SHP77 treated with DMSO at 0.1 percent for 48 hours (cell line): ENCODE results near the gene C15orf61.

Experiments
- DNase-seq: peaks from one replicate; lab custom pipeline; 2025; lab: John Stamatoyannopoulos, UW

Gene C15orf61

DNA sequence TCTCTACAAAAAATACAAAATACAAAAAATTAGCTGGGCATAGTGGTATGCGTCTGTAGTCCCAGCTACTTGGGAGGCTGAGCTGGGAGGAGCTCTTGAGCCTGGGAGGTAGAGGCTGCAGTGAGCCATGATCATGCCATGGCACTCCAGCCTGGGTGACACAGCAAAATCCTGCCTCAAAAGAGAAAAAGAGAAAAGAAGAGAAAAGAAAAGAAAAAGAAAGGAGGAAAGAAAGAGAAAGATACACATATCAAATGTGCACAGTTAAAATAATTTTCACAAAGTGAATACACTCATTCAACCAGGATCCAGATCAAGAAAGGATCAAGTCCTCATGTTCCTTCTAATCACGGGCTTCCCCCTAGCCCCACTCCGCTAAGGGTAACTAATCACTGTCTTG lies 5.8 kb upstream of the C15orf61 start:
- no peak for DNase-seq

DNA sequence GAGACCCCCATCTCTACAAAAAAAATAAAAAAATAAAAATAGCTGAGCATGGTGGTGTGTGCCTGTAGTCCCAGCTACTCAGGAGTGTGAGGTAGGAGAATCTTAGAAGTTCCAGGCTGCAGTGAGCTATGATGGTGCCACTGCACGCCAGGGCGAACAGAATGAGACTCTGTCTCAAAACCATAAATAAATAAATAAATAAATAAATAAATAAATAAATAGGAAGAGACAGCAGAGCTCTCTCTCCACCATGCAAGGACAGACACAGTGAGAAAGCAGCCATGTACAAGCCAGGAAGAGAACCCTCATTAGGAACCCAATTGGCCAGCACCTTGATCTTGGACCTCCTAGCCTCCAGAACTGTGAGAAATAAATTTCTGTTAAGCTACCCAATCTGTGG lies 5.4 kb upstream of the C15orf61 start:
- no peak for DNase-seq

DNA sequence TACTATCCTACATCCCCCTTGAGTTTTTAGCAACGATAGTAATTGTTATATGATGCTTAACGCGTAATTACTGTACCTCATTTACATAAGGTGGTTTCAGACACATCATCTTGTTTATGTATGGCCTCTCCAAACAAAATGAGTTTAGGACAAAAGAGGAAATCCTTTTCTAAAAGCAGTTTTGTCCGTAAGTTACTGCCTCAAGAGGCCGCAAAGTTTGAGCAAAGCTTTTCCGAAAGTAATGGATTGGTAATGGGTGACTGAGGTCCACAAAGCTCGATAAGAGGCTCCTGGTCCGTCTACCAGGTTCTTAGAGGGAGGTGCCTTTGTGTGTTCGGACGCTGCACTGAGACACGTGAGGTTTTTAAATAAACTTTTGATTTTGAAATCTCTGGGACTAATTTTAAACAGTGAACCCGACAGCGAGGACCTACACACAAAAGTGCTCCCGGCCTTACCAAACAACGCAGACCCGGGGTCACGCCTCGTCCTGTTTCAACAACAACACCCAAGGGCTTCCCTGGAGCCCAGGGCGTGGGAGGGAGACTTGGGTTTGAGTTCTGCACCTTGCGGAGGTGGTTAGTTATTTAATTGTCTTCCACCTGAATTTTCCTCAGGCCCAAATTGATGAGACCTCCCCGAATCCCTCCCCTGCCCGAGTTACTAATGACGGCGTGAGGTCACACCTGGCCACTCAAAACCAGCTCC lies 456 bp upstream of the C15orf61 start:
- no peak for DNase-seq

DNA sequence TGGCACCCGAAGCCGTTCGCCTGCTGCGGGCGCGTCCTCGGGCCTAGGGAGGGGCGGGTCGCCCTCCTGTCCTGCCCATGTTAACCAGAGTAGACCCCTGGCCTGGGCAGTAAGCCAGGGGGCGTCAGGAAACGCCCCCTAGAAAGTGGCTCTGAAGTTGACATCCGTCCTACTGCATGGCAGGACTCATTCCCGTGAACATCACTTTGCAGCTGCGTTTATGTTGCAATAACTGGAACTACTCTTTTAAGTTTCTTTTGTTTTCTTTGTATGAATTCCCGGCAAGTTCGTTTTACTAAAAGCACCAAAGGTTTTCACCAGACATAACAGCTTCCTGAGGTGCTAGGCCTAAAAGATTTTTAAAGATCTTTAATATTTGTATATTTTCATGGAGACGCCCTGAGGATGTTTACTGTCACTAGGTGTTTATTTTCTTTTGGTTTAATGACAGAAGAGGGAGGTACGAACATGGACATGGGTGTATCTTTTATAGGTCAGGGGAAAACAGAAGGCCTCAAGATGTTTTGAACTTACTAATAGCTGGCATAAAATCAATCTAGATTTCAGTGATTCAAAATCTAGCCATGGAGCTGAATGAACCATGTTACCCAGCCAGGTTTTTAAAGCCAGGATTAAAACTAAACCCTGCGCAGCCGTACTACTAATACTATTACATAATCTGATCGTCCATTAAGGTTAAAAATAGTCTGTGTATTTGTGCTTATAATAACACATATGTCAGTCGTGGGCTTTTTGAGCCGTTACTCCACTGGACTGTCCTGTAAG lies 1.0 kb downstream of the C15orf61 start:
- no peak for DNase-seq

DNA sequence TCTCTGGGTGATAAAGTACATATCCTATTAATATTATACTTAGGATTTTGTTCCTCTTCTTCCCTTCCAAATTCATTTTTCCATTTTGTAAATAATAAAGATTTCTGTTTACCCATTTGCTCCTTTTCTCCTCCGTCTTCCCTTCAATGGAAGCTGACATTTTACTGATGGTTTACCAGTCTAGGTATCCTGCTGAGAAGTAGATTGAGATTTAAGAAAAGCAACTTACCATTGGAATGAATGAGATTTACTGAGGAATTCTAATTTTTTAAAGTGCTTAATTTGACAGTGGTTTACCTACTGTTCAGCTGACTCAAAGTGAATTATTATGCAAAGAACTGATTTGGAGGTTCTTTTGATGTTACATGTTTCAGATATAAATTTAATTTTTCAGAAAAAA lies 2.4 kb downstream of the C15orf61 start:
- no peak for DNase-seq

DNA sequence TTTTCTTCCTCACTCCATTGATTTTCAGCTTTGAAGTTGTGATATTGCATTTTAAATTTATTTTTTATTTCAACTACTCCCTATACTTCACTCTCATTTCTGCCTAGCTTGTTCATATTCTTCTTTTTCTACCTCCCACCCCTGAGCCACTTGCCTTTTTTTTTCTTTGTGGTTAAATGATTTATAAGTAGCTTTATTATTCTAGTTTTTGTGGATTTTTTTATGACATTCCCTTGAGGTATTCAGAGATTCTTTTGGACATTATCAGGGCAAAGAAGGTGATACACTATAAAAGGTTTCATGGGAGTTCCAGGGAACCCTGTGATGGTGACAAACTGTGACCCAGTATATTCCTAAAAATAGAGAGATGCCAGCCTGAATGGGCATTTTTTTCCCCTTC lies 3.3 kb downstream of the C15orf61 start:
- no peak for DNase-seq

DNA sequence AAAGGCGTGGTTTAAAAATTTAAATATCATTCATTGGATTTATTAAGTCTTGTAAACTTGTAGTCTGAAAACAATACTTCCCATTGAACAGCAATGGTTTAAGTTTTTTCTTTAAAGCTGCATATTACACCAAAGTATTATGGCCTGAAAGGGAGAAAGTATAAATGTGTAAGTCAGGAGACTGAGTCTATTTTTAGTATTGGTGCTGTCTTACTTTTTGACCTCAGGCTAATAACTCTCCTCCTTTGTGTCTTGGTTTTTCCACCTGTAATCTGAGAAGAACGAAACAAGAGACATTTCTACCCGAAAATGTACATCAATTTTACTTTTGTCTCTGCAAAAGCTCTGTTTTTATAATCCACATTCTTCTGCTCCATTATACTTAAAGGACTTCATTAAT lies 7.6 kb downstream of the C15orf61 start:
- DNase-seq, result no peak

DNA sequence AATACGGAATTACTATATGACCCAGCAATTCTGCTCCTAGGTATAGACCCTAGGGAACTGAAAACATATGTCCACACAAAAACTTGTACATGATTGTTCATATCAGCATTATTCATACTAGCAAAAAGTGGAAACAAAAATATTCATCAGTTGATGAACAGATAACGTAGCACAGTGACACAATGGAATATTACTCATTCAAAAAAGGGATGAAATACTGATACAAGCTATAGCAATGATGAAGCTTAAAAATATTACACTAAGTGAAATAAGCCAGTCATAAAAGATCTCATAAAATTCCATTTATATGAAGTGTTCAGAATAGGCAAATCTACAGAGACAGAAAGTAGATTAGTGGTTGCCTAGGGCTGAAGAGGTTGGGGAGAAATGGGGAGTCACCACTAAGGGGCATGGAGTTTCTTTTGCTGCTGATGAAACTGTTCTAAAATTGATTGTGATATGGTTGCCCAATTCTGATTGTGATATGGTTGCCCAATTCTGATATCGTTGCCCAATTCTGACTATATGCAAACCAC lies 10.5 kb downstream of the C15orf61 start:
- no peak for DNase-seq

DNA sequence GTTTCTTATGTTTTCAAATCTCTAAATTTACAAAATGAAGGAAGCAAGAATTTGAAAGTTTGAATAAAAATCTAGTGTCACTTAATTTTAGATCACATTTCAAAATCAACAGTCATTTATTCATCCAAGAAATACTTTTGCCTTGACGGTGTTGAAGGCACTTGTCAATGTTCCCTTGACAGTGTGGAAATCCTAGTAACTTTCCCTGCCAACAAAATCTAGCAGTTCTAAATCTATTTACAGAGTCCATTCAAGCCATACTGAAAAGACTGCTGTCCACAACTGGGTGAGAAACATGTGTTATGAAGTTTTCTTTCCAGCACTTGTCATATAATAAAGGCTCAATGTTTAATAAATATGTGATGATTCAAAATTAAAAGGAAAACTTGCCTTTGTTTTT lies 12.9 kb downstream of the C15orf61 start:
- no peak for DNase-seq

DNA sequence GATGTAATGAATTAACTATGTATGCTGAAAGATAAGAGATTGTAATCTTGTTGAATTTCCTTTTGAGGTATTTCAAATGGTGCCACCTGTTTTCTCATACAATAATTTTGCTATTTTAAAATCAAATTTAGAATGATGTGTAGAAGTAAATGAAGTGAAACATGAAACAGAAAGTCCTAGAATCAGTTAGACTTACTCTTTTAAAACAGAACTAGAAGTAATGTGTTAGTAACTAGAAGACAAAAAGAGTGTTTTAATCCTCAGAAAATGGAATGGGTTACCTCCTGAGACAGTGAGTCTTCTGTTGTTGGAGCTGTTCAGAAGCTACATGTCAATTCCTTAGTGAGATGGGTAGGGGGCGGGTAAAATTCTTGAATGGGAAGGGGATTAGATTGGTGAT lies 13.4 kb downstream of the C15orf61 start:
- DNase-seq, result no peak

DNA sequence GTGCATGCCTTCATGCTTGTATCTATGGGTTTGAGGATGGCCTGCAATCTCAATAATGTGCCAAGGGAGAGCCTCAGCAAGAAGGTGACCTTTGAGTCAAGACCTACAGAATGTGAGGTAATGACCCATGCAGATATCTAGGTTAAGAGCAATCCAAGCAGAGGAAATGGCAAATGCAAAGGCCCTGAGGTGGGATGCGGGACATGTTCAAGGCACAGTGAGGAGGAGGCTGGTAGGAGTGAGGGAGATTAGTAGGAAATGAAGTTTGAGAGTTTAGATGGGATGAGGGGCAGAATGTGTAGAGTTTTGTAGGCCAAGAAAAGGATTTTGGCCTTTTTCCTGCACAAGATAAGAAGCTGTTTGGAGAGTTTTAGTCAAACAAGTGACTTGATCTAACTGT lies 16.8 kb downstream of the C15orf61 start:
- DNase-seq, result no peak

DNA sequence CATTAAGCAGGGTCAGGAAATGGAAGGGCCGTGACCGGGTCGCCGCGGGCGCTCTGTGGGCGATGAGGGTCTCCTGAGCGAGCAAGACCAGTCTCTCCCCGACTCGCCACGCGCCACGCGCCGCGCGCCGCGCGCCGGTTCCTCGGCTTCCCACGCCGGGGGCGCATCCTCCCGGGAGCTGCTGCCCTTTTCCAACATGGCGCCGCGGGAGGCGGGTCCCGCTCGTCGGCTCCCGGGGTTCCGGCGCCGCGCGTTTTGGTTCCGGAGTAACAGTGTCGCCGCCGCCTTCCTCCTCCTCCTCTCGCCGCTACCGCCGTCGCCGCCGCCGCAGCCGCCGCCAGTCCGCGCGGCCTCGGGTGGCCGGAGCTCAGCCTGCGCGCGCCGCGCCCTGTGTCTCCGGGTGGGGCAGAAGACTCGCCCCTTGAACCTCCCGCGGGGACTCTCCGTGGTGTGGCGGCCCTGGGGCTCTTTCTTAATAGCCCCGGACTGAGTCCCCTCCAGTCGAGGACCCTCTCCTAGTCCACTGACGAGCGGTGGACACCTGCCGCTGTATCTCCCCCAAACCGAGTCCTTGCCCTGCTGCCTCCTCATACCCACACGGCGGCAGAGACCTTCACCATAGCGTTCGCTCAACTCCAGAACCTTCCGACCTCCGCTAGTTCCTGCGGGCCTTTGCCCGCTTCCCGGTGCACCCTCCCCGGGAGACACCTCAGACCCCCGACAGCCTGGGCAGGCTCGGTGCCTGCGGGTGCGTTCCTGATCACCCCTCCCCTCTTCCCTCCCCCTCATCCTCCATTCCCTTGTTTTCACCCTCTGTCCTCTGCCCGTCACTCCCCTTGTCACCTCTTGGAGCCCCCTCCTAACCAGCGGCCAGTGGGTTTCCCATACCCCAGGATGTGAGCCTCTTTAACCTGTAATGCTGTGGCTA lies 21.8 kb downstream of the C15orf61 start, which contains the start of gene MAP2K5:
TSS of gene MAP2K5 (plus strand) at position 284 of the 928 bp plus-strand sequence. CDS start at position 917, 633 bp downstream.
- DNase-seq, result peak; percentile 21

DNA sequence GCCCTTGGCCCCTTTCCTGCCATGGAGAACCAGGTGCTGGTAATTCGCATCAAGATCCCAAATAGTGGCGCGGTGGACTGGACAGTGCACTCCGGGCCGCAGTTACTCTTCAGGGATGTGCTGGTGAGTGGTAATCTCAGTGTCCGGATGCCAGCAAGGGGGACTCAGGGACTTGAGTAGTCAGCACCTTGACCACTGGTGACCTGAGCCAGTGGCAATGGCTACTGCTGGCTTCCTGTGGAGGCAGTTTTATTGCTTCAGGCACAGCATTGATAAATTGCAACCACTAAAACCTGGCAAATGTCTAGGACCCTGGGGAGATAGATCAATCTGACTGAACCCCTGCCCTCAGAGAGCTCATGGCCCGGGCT lies 22.4 kb downstream of the C15orf61 start:
- DNase-seq, result no peak

DNA sequence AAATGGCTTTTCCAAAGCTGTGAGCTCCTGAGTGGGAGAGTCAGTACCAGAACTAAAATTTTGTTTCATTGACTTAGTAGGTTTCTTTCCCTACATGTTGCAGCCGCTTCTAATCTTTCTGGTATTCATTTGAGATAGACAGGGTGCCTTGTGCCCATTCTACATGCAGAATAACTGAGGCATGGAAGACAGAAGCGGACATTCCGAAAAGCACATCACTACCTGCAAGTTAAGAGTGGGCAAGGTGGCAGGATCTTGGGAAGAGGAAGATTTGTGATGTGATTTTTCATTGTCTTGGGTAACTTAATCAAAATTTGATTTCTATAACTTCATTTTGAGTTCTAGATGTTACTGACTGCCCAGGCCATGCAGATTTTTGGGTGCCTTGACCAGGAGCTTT lies 23.5 kb downstream of the C15orf61 start:
- DNase-seq, result no peak

DNA sequence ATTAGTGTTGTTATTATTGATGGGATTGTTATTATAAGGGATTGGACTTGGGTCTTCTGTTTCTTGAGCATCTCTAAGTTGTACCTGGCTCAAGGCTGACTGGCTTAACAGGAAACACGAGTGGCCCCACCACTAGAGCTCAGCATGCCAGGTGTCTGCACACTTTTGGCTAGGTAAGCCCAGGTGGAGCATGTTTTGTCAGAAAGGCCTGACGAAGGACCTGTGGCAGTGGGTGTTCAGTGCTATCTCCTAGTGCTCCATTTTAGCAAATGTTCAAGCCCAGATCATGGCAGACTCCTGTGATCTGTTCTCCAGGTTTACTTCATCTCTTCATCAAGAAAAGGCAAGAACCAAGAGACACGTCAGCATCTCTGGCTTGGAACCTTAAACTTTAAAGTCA lies 24.9 kb downstream of the C15orf61 start:
- DNase-seq, result no peak

DNA sequence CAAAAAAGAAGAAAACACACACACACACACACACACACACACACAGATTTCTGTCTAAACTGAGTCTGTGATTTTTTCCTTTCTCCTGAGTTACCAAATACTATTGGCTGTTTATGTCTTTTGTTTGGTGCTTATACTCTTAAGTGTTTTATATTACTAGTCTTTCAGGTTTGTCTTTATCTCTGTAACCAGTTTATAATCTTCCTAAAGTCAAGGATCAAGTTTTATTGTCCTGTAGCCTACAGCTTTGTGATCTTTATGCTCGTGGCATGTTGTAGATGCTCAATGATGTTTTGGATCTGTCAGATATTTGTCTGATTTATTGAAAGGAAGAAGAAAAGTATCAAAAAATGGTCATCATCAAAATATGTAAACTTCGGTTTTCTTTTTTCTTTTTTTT lies 26.1 kb downstream of the C15orf61 start:
- no peak for DNase-seq

DNA sequence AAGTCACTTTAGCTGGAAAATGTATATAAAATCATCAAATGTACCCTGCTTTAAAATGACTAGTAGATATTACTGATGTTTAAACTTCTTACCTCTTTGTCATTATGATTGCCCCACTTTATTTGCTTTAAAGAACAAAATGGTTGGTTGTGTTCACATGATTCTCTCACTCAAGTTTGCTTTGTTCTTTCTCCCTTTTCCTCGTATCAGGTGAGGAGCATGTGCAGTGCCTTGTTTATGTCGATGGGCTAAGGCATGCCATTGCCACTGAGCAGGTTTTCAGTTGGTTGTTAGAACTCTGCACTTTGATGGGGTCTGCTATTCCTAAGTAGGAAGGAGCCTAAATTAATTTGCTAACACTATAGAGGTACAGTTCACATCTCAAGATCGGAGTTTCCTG lies 26.9 kb downstream of the C15orf61 start:
- no peak for DNase-seq

DNA sequence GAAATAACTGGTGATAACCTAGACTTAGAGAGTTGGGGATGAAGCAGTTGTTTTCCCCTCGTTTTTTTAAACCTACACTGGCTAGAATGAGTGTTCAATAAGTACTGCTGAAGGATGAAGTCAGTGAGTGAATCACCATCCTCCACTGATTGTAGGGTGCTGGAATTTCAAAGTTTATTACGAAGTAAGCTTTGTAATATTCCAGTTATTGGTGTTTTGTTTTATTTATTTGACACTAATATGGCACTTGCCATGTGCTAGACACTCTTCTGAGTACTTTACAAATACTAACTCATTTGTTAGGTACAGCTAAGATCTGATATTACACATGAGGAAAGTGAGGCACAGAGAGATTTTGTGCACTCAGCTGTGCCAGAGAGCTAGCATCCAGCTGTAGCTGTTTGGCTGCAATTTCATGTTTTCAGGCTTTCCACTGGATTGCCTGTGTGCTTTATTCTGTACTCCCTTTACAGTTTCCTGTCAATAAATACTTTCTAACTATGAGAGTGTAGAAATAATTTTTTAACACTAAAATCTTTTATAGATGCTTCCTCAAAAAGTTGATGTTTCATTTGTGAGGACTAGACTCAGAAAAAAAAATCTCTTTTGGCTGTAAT lies 27.4 kb downstream of the C15orf61 start:
- no peak for DNase-seq

DNA sequence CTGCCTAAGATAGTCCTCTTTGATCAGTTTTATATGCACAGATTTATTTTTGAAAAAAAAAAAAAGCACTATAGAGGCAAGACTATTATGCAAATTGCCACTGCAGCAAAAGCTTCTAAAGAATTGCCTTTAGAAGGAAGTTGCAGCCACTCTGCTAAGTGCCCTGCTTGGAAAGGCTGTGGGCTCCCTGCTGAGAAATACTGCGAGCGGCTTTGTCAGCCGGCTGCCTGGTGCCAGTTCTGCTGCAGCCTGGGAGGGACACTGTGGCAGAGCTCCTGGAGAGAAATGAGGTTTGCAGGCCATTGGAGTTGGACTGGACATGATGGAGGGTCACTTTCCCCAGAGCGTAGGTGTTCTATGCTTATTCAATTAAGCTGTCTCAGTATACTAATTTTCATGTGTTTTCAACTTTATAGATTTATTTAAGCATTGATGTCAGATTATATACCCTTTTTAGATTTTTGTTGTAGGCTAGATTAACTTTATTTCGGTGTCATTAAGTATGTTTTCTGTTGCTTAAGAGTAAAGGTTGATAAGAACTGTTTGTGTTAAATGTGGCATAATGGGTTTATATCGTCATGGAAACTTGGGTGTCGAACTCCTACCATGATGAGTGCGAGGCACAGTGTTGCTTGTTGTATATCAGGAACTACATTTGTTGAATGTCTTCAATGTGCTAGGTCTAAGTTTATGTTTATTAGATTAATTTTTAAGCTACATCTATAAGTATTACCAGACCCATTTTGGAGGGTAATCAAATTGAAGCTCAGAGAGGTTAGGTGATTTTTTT lies 28.1 kb downstream of the C15orf61 start:
- DNase-seq, result no peak

DNA sequence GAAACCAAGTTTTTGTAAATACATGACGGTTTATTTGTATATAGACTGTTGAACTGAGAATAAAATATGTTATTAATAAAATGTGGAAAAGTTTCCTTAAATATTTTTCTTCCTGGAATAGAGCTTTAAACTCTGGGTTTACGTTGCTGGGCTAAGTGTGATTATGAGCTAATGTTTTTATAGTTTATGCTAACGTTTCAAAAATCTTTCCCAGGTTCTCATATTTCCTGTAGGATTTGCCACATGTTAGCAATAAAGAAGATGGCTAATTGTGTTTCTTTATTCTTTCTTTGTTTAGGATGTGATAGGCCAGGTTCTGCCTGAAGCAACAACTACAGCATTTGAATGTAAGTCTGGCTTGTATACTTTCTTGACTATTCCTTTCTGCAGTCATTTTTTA lies 28.8 kb downstream of the C15orf61 start:
- no peak for DNase-seq

DNA sequence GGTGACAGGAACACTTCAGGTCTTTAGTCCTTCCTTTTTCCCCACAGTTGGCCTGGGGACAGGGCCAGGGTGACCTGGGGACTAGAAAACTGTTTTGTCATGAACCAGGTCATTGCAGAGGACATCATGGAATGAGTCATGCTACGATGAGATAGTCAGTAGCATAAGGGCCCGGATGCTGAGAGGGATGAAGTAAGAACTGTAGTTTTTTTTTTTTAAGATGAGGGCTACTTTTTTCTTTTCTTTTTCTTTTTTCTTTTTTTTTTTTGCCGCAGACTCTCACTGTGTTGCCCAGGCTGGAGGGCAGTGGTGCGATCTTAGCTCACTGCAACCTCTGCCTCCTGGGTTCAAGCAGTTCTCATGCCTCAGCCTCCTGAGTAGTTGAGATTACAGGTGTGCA lies 29.6 kb downstream of the C15orf61 start:
- no peak for DNase-seq
